GM21423 (cell line): Measurements from ENCODE around the gene FPR3.
"Not testable (repeated sequence)": the region's sequence is repeated elsewhere in the genome, so short reads cannot be mapped to it uniquely, and the experiment has no call there.

ENCODE experiments used
- ATAC-seq: cut with Tn5 transposase; IDR thresholded peaks from one replicate; pipeline ENCODE4 v1.9.1; 2021; ENCODE audit warnings: mild to moderate bottlenecking, moderate library complexity; ENCODE audit not compliant: unreplicated experiment

Gene FPR3

DNA sequence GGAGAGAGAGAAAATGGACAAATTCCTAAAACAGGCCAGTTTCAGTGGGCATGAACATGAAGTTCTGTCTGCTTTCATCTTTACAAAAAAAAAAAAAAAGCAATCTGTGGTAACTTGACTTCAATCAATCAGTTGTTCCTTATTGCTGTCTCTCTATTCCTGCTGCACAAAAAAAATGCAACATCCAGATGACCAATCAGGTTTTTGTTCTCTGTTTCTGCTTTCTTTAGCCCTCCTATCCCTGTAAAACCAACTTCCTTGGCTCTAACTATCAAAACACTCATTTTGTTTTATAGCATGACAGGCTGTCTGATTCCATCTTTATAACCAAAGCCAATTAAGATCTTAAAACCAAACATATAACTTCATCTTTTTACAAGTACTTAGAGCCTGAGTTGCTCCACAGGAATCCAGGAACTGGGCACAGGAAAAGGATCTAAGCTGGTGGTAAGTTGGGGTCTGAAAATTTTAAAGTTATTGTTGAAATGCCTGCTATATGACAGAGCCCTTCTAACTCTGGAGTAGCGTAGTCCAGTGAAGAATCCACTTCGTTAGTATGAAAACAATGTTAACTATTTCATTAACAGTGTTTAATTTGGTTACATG, at the start of gene FPR3:
FPR3 (plus strand) TSS at position 273 of the 606 bp plus-strand sequence. CDS start 28,592 bp downstream, outside the sequence.
- ATAC-seq: no peak

GRCh38 chr19:51746731-51747130, 48.2 kb upstream of the FPR3 start:
- ATAC-seq: no peak

DNA sequence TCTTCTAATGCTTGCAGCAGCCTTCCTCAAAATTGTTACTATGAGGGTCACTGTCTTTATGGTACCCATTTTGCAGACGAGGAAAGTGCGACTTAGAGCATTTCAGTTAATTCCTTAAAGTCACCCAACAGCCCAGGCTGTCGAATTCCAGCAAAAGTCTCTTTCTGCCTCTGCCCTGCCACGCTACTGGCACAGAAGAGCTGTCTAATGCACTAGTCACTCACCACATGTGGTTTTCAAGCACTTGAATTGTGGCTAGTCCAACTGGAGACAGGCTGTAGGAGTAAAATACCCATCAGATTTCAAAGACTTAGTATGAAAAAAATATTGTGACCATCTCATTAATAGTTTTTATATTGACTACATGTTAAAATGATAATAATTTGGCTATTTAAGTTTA, 45.0 kb upstream of the FPR3 start:
- ATAC-seq: no peak

GRCh38 chr19:51750400-51751094, 44.4 kb upstream of the FPR3 start:
- no peak for ATAC-seq

- ATAC-seq: no peak
These were observed 43.3 kb upstream of the FPR3 start, which contains the start of gene FPR1 for GRCh38 chr19:51751655-51752054. TSS of gene FPR1 (minus strand) at chr19:51751878. CDS start at chr19:51746994, 4,884 bp downstream.

DNA sequence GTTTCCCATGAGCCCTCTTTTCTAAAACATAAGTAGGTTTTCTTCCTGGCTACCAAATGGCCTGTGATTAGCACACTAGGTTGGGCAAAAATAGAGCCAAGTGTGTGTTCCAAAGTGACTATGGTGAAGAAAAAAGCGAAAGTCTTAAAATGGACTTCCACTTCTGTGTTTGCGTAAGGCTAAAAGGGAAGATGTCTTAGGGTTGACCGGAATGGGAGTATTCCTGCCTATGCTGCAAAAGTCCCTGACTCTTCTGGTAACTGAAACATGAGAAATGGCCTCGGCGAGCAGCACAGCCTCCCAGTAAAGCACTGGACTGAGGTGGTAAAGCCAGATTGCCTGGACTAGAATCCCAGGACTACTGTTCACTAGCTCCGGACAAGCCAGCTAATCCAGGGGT, 40.8 kb upstream of the FPR3 start:
- no peak for ATAC-seq

DNA sequence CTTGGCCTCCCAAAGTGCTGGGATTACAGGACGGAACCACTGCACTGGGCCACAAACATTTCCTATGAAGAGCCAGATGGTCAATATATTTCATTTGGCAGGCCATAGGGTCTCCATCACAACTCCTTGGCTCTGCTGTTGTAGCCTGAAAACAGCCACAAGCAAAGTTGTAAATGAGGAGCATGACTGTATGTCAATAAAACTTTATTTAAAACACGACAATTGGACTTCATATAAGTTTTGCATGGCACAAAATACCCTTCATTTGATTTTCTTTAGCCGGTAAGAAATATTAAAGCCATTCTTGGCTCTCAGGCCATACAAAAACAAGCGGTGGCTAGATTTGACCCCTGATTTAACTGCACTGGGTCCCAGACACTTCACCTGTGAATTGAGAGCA, 40.2 kb upstream of the FPR3 start:
- no peak for ATAC-seq

GRCh38 chr19:51755571-51755970, 39.4 kb upstream of the FPR3 start:
- ATAC-seq: no peak

- ATAC-seq: no peak
These were observed 34.1 kb upstream of the FPR3 start, which contains the start of gene FPR2 for GRCh38 chr19:51760697-51761356. TSS of gene FPR2 (plus strand) at chr19:51761180. CDS start at chr19:51768659, 7,479 bp downstream.

DNA sequence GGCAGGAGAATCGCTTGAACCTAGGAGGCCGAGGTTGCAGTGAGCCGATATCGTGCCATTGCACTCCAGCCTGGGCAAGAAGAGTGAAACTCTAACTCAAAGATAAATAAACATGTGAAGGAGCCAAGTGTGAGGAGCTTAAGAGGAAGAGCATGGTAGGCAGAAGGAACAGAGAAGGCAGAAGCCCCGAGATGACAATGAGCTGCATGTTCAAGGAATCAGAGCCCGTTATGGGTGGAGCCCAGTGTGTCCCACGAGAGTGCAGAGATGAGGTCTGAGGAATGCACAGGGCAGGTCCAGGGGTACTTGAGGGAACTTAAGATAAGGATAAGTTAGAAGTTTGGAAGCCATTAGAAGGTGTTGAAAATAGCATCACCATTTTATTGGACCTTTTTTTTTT, 33.3 kb upstream of the FPR3 start:
- no peak for ATAC-seq

DNA sequence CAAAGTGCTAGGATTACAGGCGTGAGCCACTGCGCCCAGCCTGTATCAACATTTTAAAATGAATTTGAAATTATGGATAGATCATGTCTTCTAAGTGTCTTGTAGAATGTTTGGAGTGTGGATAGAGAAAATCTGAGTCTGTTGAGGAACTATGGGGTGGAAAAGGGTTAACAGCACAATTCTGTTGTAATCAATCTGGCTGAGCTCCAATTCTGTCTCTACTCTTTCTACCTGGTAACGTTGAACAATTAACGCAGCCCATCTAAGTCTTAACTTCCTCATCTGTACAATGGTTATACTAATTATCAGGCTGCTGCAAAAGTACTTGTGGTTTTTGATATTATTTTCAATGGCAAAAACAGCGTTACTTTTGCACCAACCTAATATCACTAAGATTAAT, 29.9 kb upstream of the FPR3 start:
- ATAC-seq: no peak

DNA sequence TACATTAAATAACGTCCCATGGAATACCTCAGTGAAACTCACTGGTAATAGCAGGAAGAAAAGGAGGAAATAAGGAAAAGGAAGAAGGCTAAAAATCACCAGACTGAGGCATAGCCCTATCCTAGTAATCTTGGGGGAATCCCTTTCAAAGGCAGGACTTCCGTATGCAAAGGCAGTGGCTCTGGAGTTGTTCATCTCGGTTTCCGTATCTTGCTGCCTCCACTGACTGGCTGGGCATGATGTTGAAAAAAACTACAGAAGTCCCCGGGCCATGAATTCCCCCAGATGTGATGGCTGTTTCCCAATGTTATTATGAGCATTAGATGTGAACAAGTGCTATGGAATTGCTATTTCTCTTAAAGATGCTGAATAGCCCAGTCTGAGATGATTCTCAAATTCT, 28.5 kb upstream of the FPR3 start:
- ATAC-seq: no peak

DNA sequence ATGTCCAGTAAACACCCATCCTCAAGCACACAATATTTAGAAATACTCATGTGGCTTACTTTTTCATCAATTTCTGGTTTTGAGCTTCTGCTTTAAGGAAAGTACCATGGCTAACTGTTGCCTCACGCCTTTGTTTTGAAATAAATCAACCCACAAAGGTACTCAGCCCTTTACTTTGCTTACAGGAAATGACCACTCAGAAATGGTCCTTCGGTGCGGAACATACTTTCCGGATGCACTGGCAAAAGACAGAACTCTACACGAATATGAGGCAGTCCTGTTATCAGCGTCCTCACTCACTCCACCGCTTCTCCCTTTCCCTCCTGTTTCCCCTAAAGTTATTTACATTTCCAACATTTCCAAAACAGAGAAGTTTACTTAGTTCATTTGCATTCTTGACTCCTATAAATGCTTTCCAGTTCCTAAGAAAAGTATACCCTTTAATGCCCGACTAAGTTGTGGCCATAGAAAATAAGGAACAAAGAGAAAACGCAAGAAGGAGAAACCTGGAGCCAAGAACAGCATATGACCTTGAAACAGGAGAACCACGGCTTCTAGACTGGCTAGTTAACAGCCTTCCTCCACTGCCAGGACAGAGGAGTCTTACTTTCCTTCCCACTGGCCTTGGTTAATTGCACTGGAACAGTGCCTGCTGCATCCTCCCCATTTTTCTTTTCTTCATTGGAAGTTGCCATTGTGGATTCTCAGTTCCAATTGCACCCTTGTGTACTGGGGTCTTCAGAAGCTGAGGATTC, 23.4 kb upstream of the FPR3 start:
- ATAC-seq: no peak

DNA sequence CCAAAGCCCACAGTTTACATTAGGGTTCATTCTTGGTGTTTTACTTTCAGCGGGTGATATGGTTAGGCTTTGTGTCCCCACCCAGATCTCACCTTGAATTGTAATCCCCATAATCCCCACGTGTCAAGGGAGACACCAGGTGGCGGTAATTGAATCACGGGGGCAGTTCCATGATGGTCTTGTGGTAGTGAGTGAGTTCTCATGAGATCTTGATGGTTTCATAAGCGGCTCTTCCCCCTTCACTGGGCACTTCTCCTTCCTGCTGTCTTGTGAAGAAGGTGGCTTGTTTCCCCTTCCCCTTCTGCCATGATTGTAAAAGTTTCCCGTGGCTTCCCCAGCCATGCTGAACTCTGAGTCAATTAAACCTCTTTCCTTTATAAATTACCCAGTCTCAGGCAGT, 22.0 kb upstream of the FPR3 start:
- no peak for ATAC-seq

DNA sequence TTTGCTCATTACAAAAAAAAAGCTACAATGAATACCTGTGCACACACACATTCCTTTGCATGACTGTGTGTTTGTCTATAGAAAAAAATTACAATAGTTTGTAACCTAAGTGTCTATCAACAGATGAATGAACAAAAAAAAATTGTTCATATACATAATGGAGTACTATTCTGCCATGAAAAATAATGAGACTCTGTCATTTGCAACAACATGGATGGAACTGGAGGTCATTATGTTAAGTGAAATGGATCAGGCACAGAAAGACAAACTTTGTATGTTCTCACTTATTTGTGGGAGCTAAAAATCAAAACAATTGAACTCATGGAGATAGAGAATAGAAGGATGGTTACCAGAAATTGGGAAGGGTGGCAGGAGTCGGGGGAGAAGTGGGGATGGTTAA, 18.4 kb upstream of the FPR3 start:
- not testable (repeated sequence) for ATAC-seq

- no peak for ATAC-seq
These were observed 17.1 kb upstream of the FPR3 start for GRCh38 chr19:51777570-51778462.

- no peak for ATAC-seq
These were observed 15.8 kb upstream of the FPR3 start for GRCh38 chr19:51779181-51779580.

- ATAC-seq: no peak
These were observed 15.3 kb upstream of the FPR3 start for GRCh38 chr19:51779703-51780102.

GRCh38 chr19:51780270-51780669, 14.7 kb upstream of the FPR3 start:
- no peak for ATAC-seq

DNA sequence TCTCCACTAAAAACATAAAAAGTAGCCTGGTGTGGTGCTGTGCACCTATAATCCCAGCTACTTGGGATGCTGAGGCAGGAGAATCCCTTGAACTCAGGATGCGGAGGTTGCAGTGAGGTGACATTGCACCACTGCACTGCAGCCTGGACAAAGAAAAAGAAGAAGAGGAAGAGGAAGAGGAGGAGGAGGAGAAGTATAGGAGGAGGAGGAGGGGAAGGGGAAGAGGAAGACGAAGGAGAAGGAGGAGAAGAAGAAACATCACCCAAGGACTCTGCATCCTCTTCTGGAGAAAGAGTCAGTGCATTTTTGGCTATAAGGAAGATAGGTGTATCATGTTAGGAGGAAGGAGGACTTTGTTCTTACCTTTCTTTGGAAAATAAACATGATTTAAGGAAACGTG, 13.0 kb upstream of the FPR3 start:
- ATAC-seq: no peak
